GM18507 (cell line): Measurements from ENCODE around the gene PMS1.

ENCODE experiments used
- DNase-seq: peaks from one replicate; pipeline ENCODE4 v3.0.0; 2011; ENCODE audit warnings: low read depth; ENCODE audit not compliant: insufficient read length; ENCODE audit errors: extremely low spot score
- FAIRE-seq: peaks from 2 replicates; lab custom pipeline; 2011; peaks lifted over from hg19 to GRCh38; lab: Jason Lieb, UNC

The PMS1 gene

GRCh38 chr2:189901664-189902063 lies 117.4 kb downstream of the PMS1 start:
- FAIRE-seq: no peak
- no peak for DNase-seq

DNA sequence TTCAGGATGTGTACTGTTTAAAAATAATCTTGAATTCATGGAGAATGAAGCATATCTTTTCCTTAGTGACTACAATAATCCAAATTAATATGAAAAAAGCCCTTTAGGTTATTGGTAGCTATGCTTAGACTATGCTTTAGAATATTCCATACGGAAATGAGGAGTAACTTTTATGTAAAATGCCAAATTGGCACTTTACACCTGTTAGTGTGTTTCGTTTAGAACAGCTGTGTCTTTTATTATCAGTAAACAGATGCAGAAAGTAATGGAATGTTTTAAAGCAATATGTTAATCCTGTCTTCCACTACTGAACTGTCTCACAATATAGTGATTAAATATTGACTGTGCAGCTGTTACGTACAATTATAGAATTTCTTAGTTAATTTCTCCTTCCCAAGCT lies 129.6 kb downstream of the PMS1 start:
- FAIRE-seq: no peak
- DNase-seq: no peak

- DNase-seq: no peak
- FAIRE-seq: no peak
These were observed 132.4 kb downstream of the PMS1 start for GRCh38 chr2:189916651-189917050.
